GM21526 (cell line): ENCODE data around the gene BTNL3.
"Not testable (repeated sequence)": the region's sequence is repeated elsewhere in the genome, so short reads cannot be mapped to it uniquely, and the experiment has no call there.

Experiments
- ATAC-seq: cut with Tn5 transposase; IDR thresholded peaks from one replicate; pipeline ENCODE4 v1.9.1; 2021; ENCODE audit warnings: moderate library complexity; ENCODE audit not compliant: unreplicated experiment, low FRiP score

BTNL3 gene

GRCh38 chr5:181017448-181017847 is 28.8 kb downstream of the BTNL3 start:
- not testable (repeated sequence) for ATAC-seq

GRCh38 chr5:181020688-181021087 is 32.0 kb downstream of the BTNL3 start:
- ATAC-seq: no peak

- ATAC-seq: no peak
Measured at GRCh38 chr5:181024245-181025064, 35.8 kb downstream of the BTNL3 start.

GRCh38 chr5:181027452-181028031 is 38.9 kb downstream of the BTNL3 start:
- ATAC-seq: no peak

- no peak for ATAC-seq
Measured at GRCh38 chr5:181028032-181028819, 39.6 kb downstream of the BTNL3 start.

- ATAC-seq: no peak
Measured at GRCh38 chr5:181031716-181032115, 43.1 kb downstream of the BTNL3 start.

- ATAC-seq: no peak
Measured at GRCh38 chr5:181035991-181036815, 47.6 kb downstream of the BTNL3 start.

GRCh38 chr5:181036816-181037364 is 48.2 kb downstream of the BTNL3 start:
- ATAC-seq: no peak

GRCh38 chr5:181037365-181037861 is 48.8 kb downstream of the BTNL3 start:
- no peak for ATAC-seq

GRCh38 chr5:181039471-181039870 is 50.8 kb downstream of the BTNL3 start:
- no peak for ATAC-seq

GRCh38 chr5:181039931-181040630 is 51.4 kb downstream of the BTNL3 start, which contains the start of gene BTNL9:
Gene BTNL9, plus strand, starts transcription at chr5:181040266. Its CDS starts 5,224 bp downstream, at chr5:181045490.
- ATAC-seq: no peak

- ATAC-seq: no peak
Measured at GRCh38 chr5:181040631-181040945, 51.9 kb downstream of the BTNL3 start.

GRCh38 chr5:181041043-181041442 is 52.4 kb downstream of the BTNL3 start:
- ATAC-seq: no peak

GRCh38 chr5:181042036-181042713 is 53.5 kb downstream of the BTNL3 start:
- ATAC-seq: no peak

GRCh38 chr5:181042722-181043121 is 54.1 kb downstream of the BTNL3 start:
- ATAC-seq: no peak

GRCh38 chr5:181043285-181044092 is 54.8 kb downstream of the BTNL3 start:
- ATAC-seq: no peak

GRCh38 chr5:181044093-181044599 is 55.5 kb downstream of the BTNL3 start:
- ATAC-seq: no peak
